Right cardiac atrium (tissue), 5 donors: ENCODE data around the gene SLC25A1. TPM values are rescaled to one million over a fixed set of nuclear protein-coding genes. Genes with fewer than 3 reads are reported as not detected.
A peak's percentile ranks its signal among the peaks of the same experiment; 100 is the strongest.

ENCODE experiments used
- ATAC-seq, 2 donors: fragments of 200-7000 bp; cut with Tn5 transposase; one replicate each; pipeline versions ENCODE4 v1.8.0 to v1.9.1; 2020; ENCODE audit warnings: moderate library complexity in 2 of 2, mild to moderate bottlenecking in 1 of 2
- DNase-seq, 3 donors: peaks; one replicate each; pipeline ENCODE4 v3.0.0-alpha.2; 2020
- H3K27ac ChIP-seq: one replicate; pipeline ENCODE4 v1.5.1; 2013; ENCODE audit warnings: mild to moderate bottlenecking, low read length, control low read depth, moderate library complexity
- H3K27me3 ChIP-seq: one replicate; pipeline ENCODE4 v1.6.1; 2013; ENCODE audit not compliant: control insufficient read depth, insufficient read depth
- H3K4me1 ChIP-seq: one replicate; pipeline ENCODE4 v1.6.1; 2013; ENCODE audit warnings: low read length; ENCODE audit not compliant: control insufficient read depth, insufficient read depth
- H3K4me3 ChIP-seq: one replicate; pipeline ENCODE4 v1.5.1; 2013; ENCODE audit warnings: low read length, control low read depth
- H3K9me3 ChIP-seq: one replicate; pipeline ENCODE4 v1.6.1; 2013; ENCODE audit warnings: low read length; ENCODE audit not compliant: control insufficient read depth
- WGBS: extraction: QIAGEN DNeasy Blood & Tissue Kit; methylation state at CpG from one replicate; pipeline ENCODE4 v1.1.7; 2013; 5-methylcytosine and 5-hydroxymethylcytosine counted together
- intact Hi-C, 4 donors: fragments of 100-400 bp; cut with DNase I; formaldehyde crosslinking; loops; one replicate each; pipeline versions ENCODE4 v1.11.0 to v1.14.0; 2022 to 2023
- long read RNA-seq, 4 donors: library from polyadenylated mRNA; unstranded; transcript quantifications; one replicate each; pipeline ENCODE4 v2.0.0, GENCODE V29; 2020 to 2021
- polyA plus RNA-seq: library from polyadenylated mRNA; stranded (reverse); fragments of 200-250 nt; gene quantifications from one replicate; pipeline ENCODE4 v1.2.3, GENCODE V29; 2013
- total RNA-seq, 4 donors: library from RNA; stranded (reverse); fragmentation: NEBNext Ultra II Directional; extraction: Animal tissue kit (Norgen Biotek cat#: 25700); gene quantifications; one replicate each; pipeline ENCODE4 v1.2.1, GENCODE V29; 2021
- donor health status: healthy with polysubstance abuse.
- donor health status: DM: no; HTN: yes; CAD: no.
- donor health status: DM: no; HTN: no; CAD: no.
- donor health status: DM: no; HTN: yes; CAD: no; lungs with severe emphysema.
- donor health status: DM: yes; HTN: yes; CAD: no.

Gene SLC25A1
- total RNA-seq (10 to 100 TPM; 11.2 to 25.2 (median 18.6) TPM), polyA plus RNA-seq (26.5 TPM)
- long read RNA-seq, donor 1, transcript SLC25A1-201 (9 exons, 1,648 nt), result major isoform, 47 of 62 reads
- long read RNA-seq, donor 1, partial matches to known transcripts, result 7 of 62 reads
- long read RNA-seq, donor 1, other reads (novel, unspliced or antisense), result 4 of 62 reads
- long read RNA-seq, donor 2, transcript SLC25A1-201 (9 exons, 1,648 nt), result major isoform, 17 of 24 reads
- long read RNA-seq, donor 2, partial matches to known transcripts, result 6 of 24 reads
- long read RNA-seq, donor 2, other reads (novel, unspliced or antisense), result 1 of 24 reads
- long read RNA-seq, donor 3, transcript SLC25A1-202 (9 exons, 1,514 nt), result minor isoform, 12 of 75 reads
- long read RNA-seq, donor 3, transcript SLC25A1-201 (9 exons, 1,648 nt), result major isoform, 51 of 75 reads
- long read RNA-seq, donor 3, partial matches to known transcripts, result 6 of 75 reads
- long read RNA-seq, donor 3, other reads (novel, unspliced or antisense), result 6 of 75 reads
- long read RNA-seq, donor 4, transcript SLC25A1-201 (9 exons, 1,648 nt), result major isoform, 14 of 19 reads
- long read RNA-seq, donor 4, partial matches to known transcripts, result 3 of 19 reads
- long read RNA-seq, donor 4, other reads (novel, unspliced or antisense), result 1 of 19 reads

DNA sequence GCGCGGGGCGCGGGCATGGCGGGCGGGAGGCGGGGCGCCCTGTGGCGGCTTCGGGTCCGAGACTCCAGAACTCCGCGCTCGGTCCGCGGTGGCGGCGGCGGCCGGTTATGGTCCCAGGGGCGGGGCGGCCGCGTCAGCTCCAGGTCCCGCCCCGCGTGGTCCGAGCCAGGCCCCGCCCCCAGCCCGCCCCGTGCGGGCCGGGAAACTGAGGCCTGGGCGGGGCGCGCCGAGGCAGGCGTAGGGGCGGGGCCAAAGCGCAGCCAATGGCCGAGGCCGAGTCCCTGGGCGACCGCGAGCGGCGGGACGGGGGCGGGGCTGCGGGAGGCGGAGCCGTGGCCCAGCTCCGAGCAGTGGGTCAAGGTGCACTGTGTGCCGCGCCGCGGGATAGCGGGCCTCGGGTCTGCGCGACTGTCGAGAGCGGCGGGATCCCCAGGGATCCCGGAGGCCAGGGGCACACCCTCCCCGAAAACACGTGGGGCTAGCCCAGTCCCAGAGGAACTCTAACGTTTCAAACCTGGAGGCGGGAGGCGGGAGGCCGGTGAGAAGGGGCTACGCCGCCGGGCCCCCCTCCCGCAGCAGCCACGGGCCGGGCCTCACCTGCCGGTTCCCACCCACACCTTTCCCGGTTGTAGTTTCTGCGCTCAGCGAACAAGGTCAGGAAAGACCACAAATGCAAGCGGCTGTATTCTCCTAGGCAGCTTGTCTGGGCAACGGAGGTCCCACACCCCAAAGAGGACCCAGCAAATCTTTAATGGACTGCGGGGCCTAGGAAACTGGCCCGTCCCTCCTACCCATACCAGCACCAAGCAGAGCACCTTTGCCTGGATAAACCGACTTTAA lies at the start of gene SLC25A1:
Gene SLC25A1 (minus strand): TSS at position 80 of the 840 bp plus-strand sequence. CDS start 63 bp downstream, at position 17.
- H3K4me3 ChIP-seq, result peak within 1 kb of the TSS; percentile 91
- intact Hi-C loops, result loop anchor here in 1 of 4 donors (5.0 kb wide), 1 partner anchor 113 kb away; the partner anchor contains the start of gene CLTCL1
- ATAC-seq (peak; percentile 92 to 94), DNase-seq (peak; percentile 94 to 98 (median 97))
- H3K4me1 ChIP-seq, result peaks cover 3% of the 10 kb centered on the region
- peak within 1 kb of the TSS; percentile 88 for H3K27ac ChIP-seq
- WGBS, result under 1% methylated on average over 86 of the region's 86 CpGs
- H3K9me3 ChIP-seq, result no peaks in the 10 kb centered on the region
- H3K27me3 ChIP-seq, result no peaks in the 10 kb centered on the region

DNA sequence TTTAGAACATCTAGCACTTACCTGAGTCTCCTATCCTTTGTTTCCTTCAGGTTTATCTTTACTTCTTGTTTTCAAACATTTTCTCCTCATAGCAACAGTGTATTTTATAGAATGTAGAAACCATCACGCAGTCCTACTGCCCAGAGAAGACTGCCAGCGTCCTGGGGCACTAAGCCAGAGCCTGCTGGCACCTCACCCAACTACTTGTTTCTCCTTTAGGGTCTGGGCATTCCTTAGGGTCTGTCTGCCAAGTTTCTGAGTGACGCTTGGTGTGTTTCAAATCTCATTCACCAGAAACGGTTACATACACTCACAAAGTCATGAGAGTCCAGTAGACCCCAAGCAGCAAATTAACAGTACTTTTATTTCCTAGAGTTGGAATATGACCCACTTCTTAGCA lies 49.6 kb upstream of the SLC25A1 start:
- Histone ChIP-seq H3K27me3 (no peaks in the 10 kb centered on the region), H3K27ac (no peak overlapping the region), H3K4me3 (no peak overlapping the region), H3K9me3 (no peaks in the 10 kb centered on the region), H3K4me1 (no peaks in the 10 kb centered on the region)
- 72% methylated on average over 4 of the region's 4 CpGs for WGBS
- ATAC-seq (no peak), DNase-seq (no peak)
- intact Hi-C loops, result no loop called here

DNA sequence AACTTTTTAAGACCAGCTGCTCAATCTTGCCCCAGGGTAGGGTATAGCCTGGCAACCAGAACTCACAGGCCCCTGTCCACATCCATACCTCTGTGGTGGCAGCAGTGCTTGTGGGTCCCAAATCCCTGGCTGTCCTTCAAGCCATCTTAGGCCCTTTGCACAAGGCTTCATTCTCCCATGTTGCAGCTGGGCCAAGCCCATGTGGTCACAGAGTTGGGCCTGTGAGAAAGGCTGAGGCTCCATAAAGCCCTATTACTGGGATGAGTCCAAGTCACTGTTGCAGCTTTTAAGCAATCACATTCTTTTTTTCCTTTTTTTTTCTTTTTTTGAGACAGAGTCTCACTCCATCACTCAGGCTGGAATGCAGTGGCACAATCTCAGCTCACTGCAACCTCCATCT lies 47.9 kb upstream of the SLC25A1 start:
- H3K4me3 ChIP-seq, result no peak overlapping the region
- intact Hi-C loops, result no loop called here
- no peak for ATAC-seq

DNA sequence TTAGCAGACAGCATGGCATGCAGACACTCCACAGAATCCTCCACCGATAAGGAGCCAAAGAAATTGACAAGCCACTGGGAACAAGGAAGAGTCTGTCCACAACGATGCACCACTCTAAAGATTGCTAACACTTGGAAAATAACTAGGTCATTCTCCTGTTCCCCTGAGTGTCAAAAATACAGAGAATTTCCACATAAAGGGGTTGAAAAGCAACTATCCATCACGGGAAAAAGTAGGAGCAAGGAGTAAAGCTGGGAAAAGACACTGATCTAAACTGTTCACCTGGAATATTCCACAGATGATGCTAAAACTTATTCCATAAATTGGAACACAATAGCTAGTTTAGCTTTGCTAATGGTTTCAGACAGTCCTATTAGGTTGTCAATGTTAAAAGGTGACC lies 47.0 kb upstream of the SLC25A1 start:
- no peak overlapping the region for H3K27ac ChIP-seq
- intact Hi-C loops, result no loop called here
- no peaks in the 10 kb centered on the region for H3K9me3 ChIP-seq
- WGBS, result 85% methylated on average over 3 of the region's 3 CpGs
- no peak overlapping the region for H3K4me3 ChIP-seq
- no peaks in the 10 kb centered on the region for H3K27me3 ChIP-seq
- no peak for DNase-seq
- no peaks in the 10 kb centered on the region for H3K4me1 ChIP-seq
- ATAC-seq, result no peak

More for the DNA sequence above, 47.9 kb upstream of the SLC25A1 start:
- H3K9me3 ChIP-seq, result no peaks in the 10 kb centered on the region
- H3K4me1 ChIP-seq, result no peaks in the 10 kb centered on the region
- H3K27me3 ChIP-seq, result no peaks in the 10 kb centered on the region
- DNase-seq, result no peak
- H3K27ac ChIP-seq, result no peak overlapping the region

DNA sequence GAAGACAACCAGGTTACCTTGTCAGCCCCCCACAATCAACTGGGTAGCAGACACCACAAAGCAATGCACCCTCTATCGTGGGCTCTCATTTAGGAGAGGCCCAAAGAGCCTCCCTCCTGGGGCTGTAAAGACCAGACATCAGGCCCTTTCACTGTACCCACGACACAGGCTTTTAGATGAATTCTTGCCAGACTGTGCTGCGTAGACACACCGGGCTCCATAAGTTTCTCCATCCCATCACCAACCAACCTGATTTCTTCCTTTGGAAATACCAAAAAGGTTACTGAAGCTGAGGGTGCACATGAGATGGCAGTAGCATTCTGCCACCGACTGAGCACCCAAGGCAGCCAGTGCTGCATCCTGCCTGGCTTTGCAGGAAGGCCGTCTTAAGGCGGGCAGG lies 46.4 kb upstream of the SLC25A1 start:
- DNase-seq (no peak), ATAC-seq (no peak)
- H3K4me3 ChIP-seq, result no peak overlapping the region
- WGBS, result 96% methylated on average over 7 of the region's 7 CpGs
- intact Hi-C loops, result no loop called here
- no peaks in the 10 kb centered on the region for H3K4me1 ChIP-seq
- no peaks in the 10 kb centered on the region for H3K9me3 ChIP-seq
- H3K27me3 ChIP-seq, result no peaks in the 10 kb centered on the region
- H3K27ac ChIP-seq, result no peak overlapping the region

DNA sequence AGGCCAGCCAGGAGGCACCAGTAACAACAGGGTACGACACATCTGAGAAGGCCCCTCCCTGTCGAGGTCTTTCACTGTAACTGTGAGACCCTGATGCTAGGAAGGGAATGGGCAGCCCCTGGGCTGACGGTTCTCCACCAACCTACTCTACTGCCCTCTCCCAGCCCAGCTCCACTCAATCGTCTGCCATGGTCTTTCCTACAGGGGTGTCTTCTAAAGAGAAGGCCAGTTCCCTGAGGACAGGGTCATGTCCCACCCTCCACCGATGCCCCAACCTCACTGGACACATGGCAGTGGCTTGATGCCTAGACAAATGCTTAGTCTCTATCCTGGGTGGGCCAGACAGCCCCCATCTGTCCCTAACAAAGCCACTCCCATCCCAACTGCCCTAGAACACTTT lies 46.0 kb upstream of the SLC25A1 start:
- no peak overlapping the region for H3K4me3 ChIP-seq
- 91% methylated on average over 5 of the region's 5 CpGs for WGBS
- H3K27ac ChIP-seq, result no peak overlapping the region
- ATAC-seq (no peak), DNase-seq (no peak)
- H3K27me3 ChIP-seq, result no peaks in the 10 kb centered on the region
- no peaks in the 10 kb centered on the region for H3K4me1 ChIP-seq
- intact Hi-C loops, result no loop called here
- no peaks in the 10 kb centered on the region for H3K9me3 ChIP-seq

DNA sequence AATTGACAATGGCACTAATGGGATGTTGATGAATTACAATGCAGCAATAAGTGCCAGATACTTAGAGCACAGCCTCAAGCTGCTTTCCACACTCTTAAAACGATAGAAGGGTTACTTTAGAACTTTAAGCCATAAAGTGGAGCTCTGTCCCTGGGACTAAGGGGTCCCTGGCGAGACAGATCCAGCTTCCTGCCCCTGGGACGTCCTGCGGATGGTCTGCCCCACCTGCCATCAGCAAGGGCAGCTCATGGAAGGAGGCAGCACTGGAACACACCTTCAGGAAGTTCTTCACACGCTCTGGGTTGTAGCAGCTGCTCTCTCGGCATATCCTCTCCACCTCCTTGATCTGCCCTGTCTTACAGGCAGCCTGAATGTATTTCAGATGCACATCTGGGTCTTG lies 45.1 kb upstream of the SLC25A1 start:
- Histone ChIP-seq H3K9me3 (no peaks in the 10 kb centered on the region), H3K4me1 (peaks cover 2% of the 10 kb centered on the region), H3K27me3 (no peaks in the 10 kb centered on the region), H3K27ac (no peak overlapping the region), H3K4me3 (no peak overlapping the region)
- intact Hi-C loops, result no loop called here
- DNase-seq, result no peak
- ATAC-seq, result no peak
- WGBS, result 88% methylated on average over 6 of the region's 6 CpGs

DNA sequence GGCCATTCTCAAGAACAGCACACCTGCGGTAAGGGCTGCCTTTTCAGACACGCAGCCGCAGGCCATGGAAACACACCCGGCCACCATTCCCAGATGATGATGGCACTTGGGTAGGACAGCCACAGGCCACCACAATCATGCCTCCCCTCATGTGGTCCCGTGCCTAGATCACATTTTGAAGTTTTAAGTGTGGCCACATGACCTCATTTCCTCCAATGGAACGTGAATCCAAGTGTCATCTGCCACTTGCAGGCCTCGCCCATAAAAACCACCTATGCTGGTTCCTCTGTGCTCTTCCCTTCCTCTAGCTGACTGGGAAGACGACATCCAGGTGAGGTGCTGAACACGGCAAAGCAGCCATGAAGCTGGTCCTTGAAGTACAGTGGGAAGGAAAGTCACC lies 44.6 kb upstream of the SLC25A1 start:
- no peaks in the 10 kb centered on the region for H3K9me3 ChIP-seq
- H3K4me1 ChIP-seq, result peaks cover 3% of the 10 kb centered on the region
- ATAC-seq (no peak), DNase-seq (no peak)
- intact Hi-C loops, result no loop called here
- H3K27ac ChIP-seq, result no peak overlapping the region
- no peak overlapping the region for H3K4me3 ChIP-seq
- 92% methylated on average over 9 of the region's 9 CpGs for WGBS
- no peaks in the 10 kb centered on the region for H3K27me3 ChIP-seq

DNA sequence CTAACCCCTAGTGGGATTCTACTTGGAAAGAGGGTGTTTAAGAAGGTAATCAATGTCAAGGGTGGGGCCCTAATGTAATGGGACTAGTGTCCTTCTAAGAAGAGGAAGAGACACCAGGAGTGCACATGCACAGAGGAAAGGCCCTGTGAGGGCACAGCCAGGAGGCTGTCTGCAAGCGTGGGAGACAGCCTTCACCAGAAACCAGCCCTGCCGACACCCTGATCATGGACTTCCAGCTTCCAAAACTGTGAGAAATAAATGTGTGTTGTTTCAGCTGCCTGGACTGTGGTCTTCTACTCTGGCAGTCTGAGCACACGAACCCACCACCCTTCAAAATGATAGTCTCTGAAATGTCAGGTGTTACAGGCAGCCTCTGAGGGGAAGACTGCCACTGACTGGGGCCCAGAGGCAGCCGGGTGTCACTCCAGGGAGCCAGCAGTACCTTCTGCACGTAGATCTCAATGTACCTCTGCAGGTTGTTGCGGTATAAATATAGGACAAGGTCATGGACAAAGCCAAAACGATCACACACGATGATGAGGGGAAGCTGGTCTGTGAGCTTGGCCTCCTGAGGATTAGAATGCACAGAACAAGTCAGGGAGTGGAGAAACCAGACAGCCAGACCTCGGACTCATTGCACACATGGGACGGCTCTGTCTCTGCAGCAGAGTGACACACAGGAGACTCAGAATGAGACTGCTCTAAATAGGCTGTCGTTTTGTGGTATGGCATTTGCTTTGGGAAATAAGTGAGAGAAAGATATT lies 43.9 kb upstream of the SLC25A1 start:
- no peak for DNase-seq
- no peak for ATAC-seq
- WGBS, result 93% methylated on average over 11 of the region's 11 CpGs
- H3K27me3 ChIP-seq, result no peaks in the 10 kb centered on the region
- H3K27ac ChIP-seq, result no peak overlapping the region
- H3K4me3 ChIP-seq, result no peak overlapping the region
- H3K4me1 ChIP-seq, result peaks cover 3% of the 10 kb centered on the region
- no peaks in the 10 kb centered on the region for H3K9me3 ChIP-seq
- intact Hi-C loops, result no loop called here

DNA sequence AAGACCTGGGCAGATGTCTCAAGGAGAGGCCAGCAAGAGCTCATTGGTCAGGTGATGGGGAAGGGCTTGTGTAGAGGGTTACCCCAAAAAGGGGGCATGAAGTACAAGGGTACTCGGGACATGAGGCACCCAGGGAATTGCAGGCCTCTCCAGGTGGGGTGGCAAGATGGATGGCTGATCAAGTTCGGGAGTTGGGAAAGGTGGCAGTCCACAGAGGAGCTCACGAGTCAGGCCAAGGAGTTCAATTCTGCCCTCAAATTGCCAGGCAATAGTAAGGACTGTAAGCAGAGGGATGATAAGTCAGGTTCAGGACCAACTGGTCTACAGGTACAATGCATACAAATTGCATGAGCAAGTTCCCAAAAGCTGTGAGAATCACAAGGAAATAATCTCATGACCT lies 42.3 kb upstream of the SLC25A1 start:
- no peaks in the 10 kb centered on the region for H3K9me3 ChIP-seq
- ATAC-seq (no peak), DNase-seq (no peak)
- no peaks in the 10 kb centered on the region for H3K27me3 ChIP-seq
- H3K27ac ChIP-seq, result no peak overlapping the region
- H3K4me3 ChIP-seq, result no peak overlapping the region
- H3K4me1 ChIP-seq, result peaks cover 3% of the 10 kb centered on the region
- intact Hi-C loops, result no loop called here
- 90% methylated on average over 3 of the region's 3 CpGs for WGBS
